Coronary artery (tissue), 2 donors: ENCODE data around the gene BANF1.

Experiments
- DNase-seq: peaks from one replicate; pipeline ENCODE4 v3.0.0-alpha.2; 2017; ENCODE audit warnings: low spot score
- H3K27ac ChIP-seq, 2 donors: fragments of 200-600 bp; sonication (generic); one replicate each; pipeline ENCODE4 v1.5.1; 2016 to 2019
- H3K4me3 ChIP-seq: fragments of 200-600 bp; sonication (generic); 2 replicates; pipeline ENCODE4 v1.5.1; 2016; ENCODE audit warnings: mild to moderate bottlenecking, moderate library complexity
- CTCF ChIP-seq: fragments of 200-600 bp; sonication (generic); IDR thresholded peaks from one replicate; pipeline ENCODE4 v1.5.1; 2019; ENCODE audit warnings: antibody characterized with exemption

BANF1 gene

DNA sequence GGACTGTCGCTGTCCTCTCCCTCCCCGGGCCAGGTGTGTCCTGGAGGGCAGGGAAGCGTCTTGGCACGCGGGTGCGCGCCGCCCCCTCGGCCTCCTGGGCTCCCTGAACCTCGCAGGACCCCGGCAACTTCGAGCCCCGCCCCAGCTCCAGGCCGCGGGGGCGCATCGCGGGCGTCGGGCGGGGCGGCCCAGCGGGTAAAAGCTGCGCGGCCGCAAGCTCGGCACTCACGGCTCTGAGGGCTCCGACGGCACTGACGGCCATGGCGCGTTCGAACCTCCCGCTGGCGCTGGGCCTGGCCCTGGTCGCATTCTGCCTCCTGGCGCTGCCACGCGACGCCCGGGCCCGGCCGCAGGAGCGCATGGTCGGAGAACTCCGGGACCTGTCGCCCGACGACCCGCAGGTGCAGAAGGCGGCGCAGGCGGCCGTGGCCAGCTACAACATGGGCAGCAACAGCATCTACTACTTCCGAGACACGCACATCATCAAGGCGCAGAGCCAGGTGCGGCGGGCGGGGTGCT lies 9.5 kb downstream of the BANF1 start, which contains the start of gene CST6:
Gene CST6 (plus strand): TSS at position 224 of the 519 bp plus-strand sequence. CDS start 37 bp downstream, at position 261.
- Histone ChIP-seq H3K27ac (peak within 1 kb of the TSS in 1 of 2 donors; percentile 47), H3K4me3 (peak within 1 kb of the TSS; percentile 66)
- DNase-seq: no peak
- TF ChIP-seq CTCF: no peak

GRCh38 chr11:66012371-66012945 lies 10.2 kb downstream of the BANF1 start:
- H3K4me3 ChIP-seq: peak overlapping the region; percentile 66
- DNase-seq: no peak
- peak overlapping the region in 1 of 2 donors; percentile 47 for H3K27ac ChIP-seq
- TF ChIP-seq CTCF: no peak

DNA sequence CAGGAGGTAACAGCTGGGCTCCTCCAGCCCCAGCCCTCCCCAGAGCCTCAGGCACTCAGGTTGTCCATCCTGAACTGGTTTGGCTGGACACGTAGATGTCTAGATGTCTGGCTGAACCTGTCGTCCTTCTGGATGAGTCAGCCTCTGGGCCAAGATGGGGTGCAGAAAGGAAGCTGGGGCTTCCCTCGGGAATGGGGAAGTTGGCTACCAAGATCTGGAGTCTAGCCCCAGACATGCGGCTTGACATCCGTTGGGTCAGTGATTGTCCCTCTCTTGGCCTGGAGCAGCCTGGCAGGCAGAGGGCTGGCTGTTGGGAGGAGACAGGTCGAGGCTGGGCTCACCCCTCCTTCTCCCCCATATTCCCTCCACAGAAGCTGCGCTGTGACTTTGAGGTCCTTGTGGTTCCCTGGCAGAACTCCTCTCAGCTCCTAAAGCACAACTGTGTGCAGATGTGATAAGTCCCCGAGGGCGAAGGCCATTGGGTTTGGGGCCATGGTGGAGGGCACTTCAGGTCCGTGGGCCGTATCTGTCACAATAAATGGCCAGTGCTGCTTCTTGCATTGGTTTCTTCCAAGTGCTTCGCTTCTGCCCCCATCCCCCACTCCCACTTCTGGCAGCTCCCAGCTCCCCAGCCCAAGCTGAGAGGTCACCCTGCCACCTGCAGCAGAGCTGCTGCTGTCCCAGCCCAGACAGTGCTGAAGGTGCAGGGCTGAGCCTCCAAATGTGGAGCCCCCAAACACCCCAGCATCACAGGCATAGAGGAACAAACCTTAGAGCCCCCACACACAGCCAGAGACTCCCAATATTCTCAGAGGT lies 10.9 kb downstream of the BANF1 start:
- DNase-seq: no peak
- no peak for TF ChIP-seq CTCF
- Histone ChIP-seq H3K4me3 (no peak overlapping the region), H3K27ac (peak overlapping the region in 1 of 2 donors; percentile 47)

DNA sequence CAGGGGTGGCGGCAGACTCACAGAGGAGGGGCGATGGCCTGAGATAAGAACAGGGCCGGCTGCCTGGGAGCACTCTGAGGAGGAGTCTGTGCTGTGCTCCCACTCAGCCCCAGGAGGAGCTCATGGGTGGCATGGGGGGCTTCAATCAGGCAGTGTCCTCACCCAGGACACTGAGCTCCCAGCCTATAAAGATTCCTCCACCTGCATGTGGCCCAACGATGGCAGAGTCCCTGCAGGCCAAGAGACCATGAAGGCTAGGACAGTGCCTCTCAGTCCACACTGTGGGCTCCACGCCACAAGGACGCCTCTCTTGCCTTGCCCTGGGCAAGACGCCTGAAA lies 11.4 kb downstream of the BANF1 start:
- no peak for TF ChIP-seq CTCF
- no peak overlapping the region for H3K4me3 ChIP-seq
- DNase-seq: no peak
- H3K27ac ChIP-seq: peak overlapping the region; percentile 18 to 47

- no peak for DNase-seq
- peak overlapping the region; percentile 68 to 94 for H3K27ac ChIP-seq
- TF ChIP-seq CTCF: no peak
- H3K4me3 ChIP-seq: no peak overlapping the region
These were observed 12.6 kb downstream of the BANF1 start for GRCh38 chr11:66014804-66015453.

- TF ChIP-seq CTCF: no peak
- peak; percentile 92 for DNase-seq
- Histone ChIP-seq H3K4me3 (peak overlapping the region; percentile 47), H3K27ac (peak overlapping the region; percentile 68 to 94)
These were observed 13.2 kb downstream of the BANF1 start for GRCh38 chr11:66015454-66015881.
